A673 (cell line): ENCODE results near the gene PYCARD. TPM values are rescaled to one million over a fixed set of nuclear protein-coding genes. Genes with fewer than 3 reads are reported as not detected.

Source experiments
- Bru-seq: library from RNA; stranded (reverse); fragments of 400-500 nt; gene quantifications from one replicate; lab custom pipeline; 2021; lab: Mats Ljungman, UMichigan
- BruChase-seq, 2 experiments: library from RNA; stranded (reverse); fragments of 400-500 nt; gene quantifications; one replicate each; lab custom pipeline; 2021; lab: Mats Ljungman, UMichigan
- BruUV-seq: library from RNA; stranded (reverse); fragments of 400-500 nt; replicated peaks from 2 replicates; lab custom pipeline; 2021; lab: Mats Ljungman, UMichigan
- CTCF ChIA-PET: fragments of 300-600 bp; sonication (Branson Sonifier 250); formaldehyde crosslinking; loops from one replicate; lab custom pipeline; 2022; ENCODE audit warnings: antibody characterized with exemption; lab: Charles Lee
- POLR2A ChIA-PET: fragments of 300-600 bp; sonication (Branson Sonifier 250); formaldehyde crosslinking; loops from one replicate; lab custom pipeline; 2022; ENCODE audit warnings: antibody characterized with exemption; ENCODE audit not compliant: low non-redundant PET; lab: Charles Lee
- DNase-seq: peaks from one replicate; pipeline ENCODE4 v3.0.0-alpha.2; 2015; ENCODE audit warnings: low spot score
- H3K27ac ChIP-seq: fragments of 200-600 bp; sonication (generic); 2 replicates; pipeline ENCODE4 v1.5.1; 2016; ENCODE audit warnings: mixed run types, low read depth, mild to moderate bottlenecking, mixed read lengths, antibody characterized with exemption, low read length; ENCODE audit not compliant: poor library complexity, severe bottlenecking
- H3K27me3 ChIP-seq: fragments of 200-600 bp; sonication (generic); replicated peaks from 2 replicates; pipeline ENCODE4 v1.6.1; 2017; ENCODE audit warnings: mixed run types, low read depth, mild to moderate bottlenecking, mixed read lengths, antibody characterized with exemption, low read length; ENCODE audit not compliant: insufficient read depth, poor library complexity
- H3K36me3 ChIP-seq: fragments of 200-600 bp; sonication (generic); 2 replicates; pipeline ENCODE4 v1.6.1; 2016; ENCODE audit warnings: mixed run types, mild to moderate bottlenecking, mixed read lengths, antibody characterized with exemption, low read length; ENCODE audit not compliant: insufficient read depth, poor library complexity, severe bottlenecking
- H3K4me1 ChIP-seq: fragments of 200-600 bp; sonication (generic); 2 replicates; pipeline ENCODE4 v1.6.1; 2017; ENCODE audit warnings: mixed run types, mild to moderate bottlenecking, mixed read lengths, antibody characterized with exemption, low read length; ENCODE audit not compliant: insufficient read depth, poor library complexity, severe bottlenecking
- H3K4me3 ChIP-seq: fragments of 200-600 bp; sonication (generic); 2 replicates; pipeline ENCODE4 v1.5.1; 2016; ENCODE audit warnings: low read depth, mixed run types, mild to moderate bottlenecking, mixed read lengths, low read length; ENCODE audit not compliant: poor library complexity, severe bottlenecking
- H3K9me3 ChIP-seq: fragments of 200-600 bp; sonication (generic); 2 replicates; pipeline ENCODE4 v1.6.1; 2016; ENCODE audit warnings: mixed run types, low read depth, mild to moderate bottlenecking, mixed read lengths, antibody characterized with exemption, low read length; ENCODE audit not compliant: poor library complexity, severe bottlenecking
- CTCF ChIP-seq: fragments of 300-800, 200-600 bp; sonication (generic); conservative IDR thresholded peaks from 2 replicates; pipeline ENCODE4 v1.5.1; 2017; ENCODE audit warnings: low read depth, mild to moderate bottlenecking, antibody characterized with exemption, low read length, moderate library complexity, mixed read lengths
- EZH2 ChIP-seq: fragments of 200-600 bp; sonication (generic); IDR thresholded peaks from 2 replicates; pipeline ENCODE4 v1.6.1; 2017; ENCODE audit warnings: borderline replicate concordance, low read depth, mild to moderate bottlenecking, mixed read lengths, antibody characterized with exemption, low read length; ENCODE audit not compliant: poor library complexity, severe bottlenecking
- intact Hi-C: fragments of 100-400 bp; cut with micrococcal nuclease; formaldehyde crosslinking; loops from one replicate; pipeline ENCODE4 v1.10.0; 2022; ENCODE audit not compliant: unreplicated experiment
- long read RNA-seq: library from polyadenylated mRNA; stranded (forward); transcript quantifications from one replicate; pipeline ENCODE4 v2.0.0, GENCODE V29; 2022
- total RNA-seq: library from RNA; stranded (reverse); gene quantifications from 2 replicates; pipeline ENCODE4 v1.2.3, GENCODE V29; 2021

The PYCARD gene
- 1.8 and 2.0 TPM in 2 replicates for total RNA-seq
- Bru-seq, nascent RNA, result percentile 20 among the genes with signal in this experiment
- not detected for BruChase-seq, experiment 1, labeled RNA remaining after a 2-hour chase
- percentile 21 among the genes with signal in this experiment for BruChase-seq, experiment 2, labeled RNA remaining after a 6-hour chase
- long read RNA-seq, partial matches to known transcripts, result 0 of 2 reads
- long read RNA-seq, other reads (novel, unspliced or antisense), result 0 of 2 reads

- intact Hi-C loops, result loop anchor here (5.0 kb wide), 2 partner anchors 240 to 665 kb away; partner anchors contain the start of gene ZNF843
- no peak for DNase-seq
- BruUV-seq, result no TSS peak
- TF ChIP-seq CTCF (no peak), EZH2 (no peak)
- H3K4me1 ChIP-seq, result no peaks in the 10 kb centered on the region
- H3K36me3 ChIP-seq, result no peaks in the 10 kb centered on the region
- ChIA-PET POLR2A (interaction anchor here (0.6 kb wide), 1 partner anchor 83 kb away, joined by 10 read pairs; no protein-coding TSS in a partner anchor), CTCF (interaction anchor here (0.7 kb wide), 1 partner anchor 180 kb away, joined by 7 read pairs; no protein-coding TSS in a partner anchor)
- no peak within 1 kb of the TSS for H3K27ac ChIP-seq
- H3K27me3 ChIP-seq, result peaks cover 9% of the 10 kb centered on the region
- H3K4me3 ChIP-seq, result peak within 1 kb of the TSS; percentile 49
- no peaks in the 10 kb centered on the region for H3K9me3 ChIP-seq
These were observed at the start of gene PYCARD for GRCh38 chr16:31202414-31203375. Gene PYCARD (minus strand): TSS chr16:31202760. CDS start chr16:31202690, 70 bp downstream.

GRCh38 chr16:31251435-31251834, 48.9 kb upstream of the PYCARD start:
- Histone ChIP-seq H3K27me3 (peaks cover 5% of the 10 kb centered on the region), H3K4me3 (no peak overlapping the region), H3K36me3 (no peaks in the 10 kb centered on the region), H3K9me3 (no peaks in the 10 kb centered on the region), H3K27ac (no peak overlapping the region), H3K4me1 (no peaks in the 10 kb centered on the region)
- ChIA-PET CTCF (no interaction called here), POLR2A (no interaction called here)
- DNase-seq, result no peak
- TF ChIP-seq CTCF (no peak), EZH2 (no peak)
- intact Hi-C loops, result no loop called here
- no TSS peak for BruUV-seq

- no TSS peak for BruUV-seq
- DNase-seq, result no peak
- no peaks in the 10 kb centered on the region for H3K4me1 ChIP-seq
- CTCF ChIA-PET, result no interaction called here
- H3K9me3 ChIP-seq, result no peaks in the 10 kb centered on the region
- intact Hi-C loops, result no loop called here
- peaks cover 7% of the 10 kb centered on the region for H3K27me3 ChIP-seq
- POLR2A ChIA-PET, result no interaction called here
- H3K36me3 ChIP-seq, result no peaks in the 10 kb centered on the region
- TF ChIP-seq EZH2 (no peak), CTCF (no peak)
- H3K4me3 ChIP-seq, result no peak overlapping the region
- H3K27ac ChIP-seq, result no peak overlapping the region
These were observed 48.3 kb upstream of the PYCARD start for GRCh38 chr16:31250782-31251384.
